Lung (tissue), 12 donors: ENCODE measurements around the gene NR2F1-AS1. TPM values are rescaled to one million over a fixed set of nuclear protein-coding genes. Genes with fewer than 3 reads are reported as not detected.
A peak's percentile ranks its signal among the peaks of the same experiment; 100 is the strongest.

Experiments
- ATAC-seq: fragments of 200-7000 bp; cut with Tn5 transposase; one replicate; pipeline ENCODE4 v1.9.1; 2020; ENCODE audit warnings: moderate number of reproducible peaks; ENCODE audit not compliant: insufficient read depth, low FRiP score
- DNase-seq, 3 donors: peaks; one replicate each; pipeline ENCODE4 v3.0.0-alpha.2; 2013 to 2017
- H3K27ac ChIP-seq, 2 donors: one replicate each; pipeline ENCODE4 v1.5.1; 2013; ENCODE audit warnings: mild to moderate bottlenecking in 2 of 2, moderate library complexity in 2 of 2, control low read depth in 1 of 2, inconsistent platforms in 1 of 2, low read depth in 1 of 2, low read length in 1 of 2
- H3K27me3 ChIP-seq, 3 donors: one replicate each; pipeline ENCODE4 v1.5.1; 2013; ENCODE audit warnings: low read length in 2 of 3; ENCODE audit not compliant: control insufficient read depth in 3 of 3, insufficient read depth in 3 of 3
- H3K36me3 ChIP-seq, 4 donors: one replicate each; pipeline ENCODE4 v1.5.1; 2013; ENCODE audit warnings: low read length in 4 of 4, mild to moderate bottlenecking in 1 of 4, moderate library complexity in 1 of 4; ENCODE audit not compliant: control insufficient read depth in 4 of 4, insufficient read depth in 4 of 4
- H3K4me1 ChIP-seq, 5 donors: one replicate each; pipeline ENCODE4 v1.5.1; 2013; ENCODE audit warnings: low read length in 5 of 5, mild to moderate bottlenecking in 2 of 5, moderate library complexity in 1 of 5; ENCODE audit not compliant: control insufficient read depth in 5 of 5, insufficient read depth in 5 of 5
- H3K4me3 ChIP-seq: one replicate; pipeline ENCODE4 v1.5.1; 2013; ENCODE audit warnings: mild to moderate bottlenecking, control low read depth, moderate library complexity
- H3K9ac ChIP-seq, 2 donors: one replicate each; pipeline ENCODE4 v1.5.1; 2013; ENCODE audit warnings: low read length in 2 of 2, control low read depth in 1 of 2; ENCODE audit not compliant: insufficient read depth in 1 of 2
- H3K9me3 ChIP-seq, 4 donors: one replicate each; pipeline ENCODE4 v1.5.1; 2013; ENCODE audit warnings: low read length in 3 of 4, mild to moderate bottlenecking in 1 of 4, moderate library complexity in 1 of 4; ENCODE audit not compliant: control insufficient read depth in 4 of 4, insufficient read depth in 3 of 4
- CTCF ChIP-seq: IDR thresholded peaks from 2 replicates; pipeline ENCODE4 v1.5.1; 2012; ENCODE audit warnings: mild to moderate bottlenecking; ENCODE audit errors: control extremely low read depth, extremely low read depth
- WGBS, 2 donors: extraction: QIAGEN DNeasy Blood & Tissue Kit; methylation state at CpG; one replicate each; pipeline ENCODE4 v1.1.7; 2013; 5-methylcytosine and 5-hydroxymethylcytosine counted together
- polyA plus RNA-seq, 2 donors: library from polyadenylated mRNA; stranded (reverse); fragments of 200-250 nt; gene quantifications; one replicate each; pipeline ENCODE4 v1.2.1, GENCODE V29; 2013
- total RNA-seq, 2 donors: library from RNA; depleted of rRNA in 1 of 2; stranded (reverse); fragments of >200 nt in 1 of 2; gene quantifications; one replicate each; pipeline ENCODE4 v1.2.1, GENCODE V29; 2014 to 2021
- donor health status: control.
- donor health status: control.
- donor health status: Bipolar disorder and iron deficiency.
- donor health status: healthy.
- donor health status: DM: yes; HTN: yes; CAD: no.

NR2F1-AS1 gene
- total and polyA plus RNA-seq, 4 donors, result 3.6 to 50.0 (median 10.9) TPM

- ATAC-seq (no peak), DNase-seq (peak; percentile 67 to 70 (median 69))
- Histone ChIP-seq H3K4me1 (peaks cover 0 to 36% (median 18%) of the 10 kb centered on the region in 5 donors), H3K4me3 (peak overlapping the region; percentile 50), H3K27ac (peak overlapping the region in 1 of 2 donors; percentile 92), H3K9ac (peak overlapping the region; percentile 91 to 98), H3K36me3 (peaks cover 0 to 17% (median 1%) of the 10 kb centered on the region in 4 donors), H3K9me3 (no peaks in the 10 kb centered on the region), H3K27me3 (peaks cover 0 to 51% (median 0%) of the 10 kb centered on the region in 3 donors)
- no peak for TF ChIP-seq CTCF
- WGBS, 2 donors, result 3 to 4% methylated on average over 63 to 73 of the region's 73 CpGs
Observed at GRCh38 chr5:93580063-93580926, 724 bp downstream of the NR2F1-AS1 start.

GRCh38 chr5:93579692-93580062, 1.3 kb downstream of the NR2F1-AS1 start:
- Histone ChIP-seq H3K4me3 (peak overlapping the region; percentile 50), H3K9me3 (no peaks in the 10 kb centered on the region), H3K36me3 (peaks cover 0 to 14% (median 0%) of the 10 kb centered on the region in 4 donors), H3K9ac (peak overlapping the region; percentile 38 to 98), H3K27me3 (peaks cover 0 to 55% (median 0%) of the 10 kb centered on the region in 3 donors), H3K4me1 (peaks cover 0 to 42% (median 15%) of the 10 kb centered on the region in 5 donors), H3K27ac (peak overlapping the region in 1 of 2 donors; percentile 92)
- no peak for TF ChIP-seq CTCF
- ATAC-seq, result no peak
- DNase-seq, result peak; percentile 85 to 89 (median 89)
- 2% methylated on average over 32 of the region's 32 CpGs for WGBS, 2 donors

- DNase-seq (peak; percentile 78 to 95 (median 92)), ATAC-seq (peak; percentile 1)
- 3 to 7% methylated on average over 40 to 49 of the region's 49 CpGs for WGBS, 2 donors
- no peak for TF ChIP-seq CTCF
- Histone ChIP-seq H3K27me3 (peaks cover 0 to 62% (median 0%) of the 10 kb centered on the region in 3 donors), H3K9ac (peak overlapping the region in 1 of 2 donors; percentile 96), H3K9me3 (no peaks in the 10 kb centered on the region), H3K4me3 (no peak overlapping the region), H3K36me3 (peaks cover 0 to 14% (median 0%) of the 10 kb centered on the region in 4 donors), H3K27ac (peak overlapping the region in 1 of 2 donors; percentile 89), H3K4me1 (peaks cover 0 to 49% (median 15%) of the 10 kb centered on the region in 5 donors)
Observed at GRCh38 chr5:93578813-93579691, 2.0 kb downstream of the NR2F1-AS1 start.
